HepG2 (cell line): Measurements from ENCODE around the gene ELP5. TPM values are rescaled to one million over a fixed set of nuclear protein-coding genes. Genes with fewer than 3 reads are reported as not detected.

Source experiments
- CBX2 ChIP-seq, 2 experiments: fragments of 200-600 bp in 1 of 2; sonication (generic); formaldehyde crosslinking in 1 of 2; IDR thresholded peaks; 2 replicates each; pipeline versions ENCODE4 v1.7.0 to v1.8.1; 2018 to 2022; ENCODE audit warnings: low read depth in 2 of 2, low read length in 1 of 2, mild to moderate bottlenecking in 1 of 2, missing genetic modification reagents in 1 of 2
- CCAR2 ChIP-seq: fragments of 200-400 bp; formaldehyde crosslinking; optimal IDR thresholded peaks from 2 replicates; pipeline ENCODE3; 2018; ENCODE audit warnings: low read depth, mild to moderate bottlenecking, low read length, moderate library complexity
- CENPX ChIP-seq: sonication (generic); formaldehyde crosslinking; IDR thresholded peaks from 2 replicates; pipeline ENCODE4 v1.9.0; 2021; ENCODE audit warnings: mild to moderate bottlenecking, missing genetic modification reagents, moderate library complexity
- CHD2 ChIP-seq: IDR thresholded peaks from 2 replicates; pipeline ENCODE4 v1.6.1; 2011; ENCODE audit warnings: low read depth, low read length, improper control_type of control experiment
- DDIT3 ChIP-seq: sonication (generic); formaldehyde crosslinking; IDR thresholded peaks from 2 replicates; pipeline ENCODE4 v1.4.0; 2020; ENCODE audit warnings: mild to moderate bottlenecking, missing genetic modification reagents
- DMAP1 ChIP-seq: IDR thresholded peaks from 2 replicates; pipeline ENCODE4 v1.6.1; 2016
- DMTF1 ChIP-seq: sonication (generic); formaldehyde crosslinking; IDR thresholded peaks from 2 replicates; pipeline ENCODE4 v1.4.0; 2020; ENCODE audit warnings: mild to moderate bottlenecking, missing genetic modification reagents
- GABPA ChIP-seq, 2 experiments: IDR thresholded peaks; 2 replicates each; pipeline ENCODE4 v1.6.1; 2011 to 2016; ENCODE audit warnings: low read depth in 2 of 2, low read length in 1 of 2, missing biosample characterization in 1 of 2, missing genetic modification characterization in 1 of 2
- GATAD1 ChIP-seq: IDR thresholded peaks from 2 replicates; pipeline ENCODE4 v1.6.1; 2016; ENCODE audit warnings: missing genetic modification reagents, missing compliant biosample characterization
- HOXA5 ChIP-seq: sonication (generic); formaldehyde crosslinking; IDR thresholded peaks from 2 replicates; pipeline ENCODE4 v1.4.0; 2020; ENCODE audit warnings: missing genetic modification reagents
- MTF1 ChIP-seq: sonication (generic); formaldehyde crosslinking; IDR thresholded peaks from 2 replicates; pipeline ENCODE4 v1.5.0; 2020; ENCODE audit warnings: missing genetic modification reagents
- NFKBIZ ChIP-seq: IDR thresholded peaks from 2 replicates; pipeline ENCODE4 v1.6.1; 2018; ENCODE audit warnings: missing genetic modification reagents, missing compliant biosample characterization
- NFRKB ChIP-seq: fragments of 450-650 bp; IDR thresholded peaks from 2 replicates; pipeline ENCODE4 v1.6.1; 2017
- NR3C1 ChIP-seq: sonication (generic); formaldehyde crosslinking; IDR thresholded peaks from 2 replicates; pipeline ENCODE4 v1.4.0; 2020; ENCODE audit warnings: missing genetic modification reagents
- PAXIP1 ChIP-seq: sonication (generic); formaldehyde crosslinking; conservative IDR thresholded peaks from 2 replicates; pipeline ENCODE4 v1.4.0; 2020; ENCODE audit warnings: mild to moderate bottlenecking, missing genetic modification reagents, moderate library complexity
- TCF12 ChIP-seq, 2 experiments: fragments of 450-650 bp in 1 of 2; sonication (generic) in 1 of 2; formaldehyde crosslinking in 1 of 2; IDR thresholded peaks; 2 replicates each; pipeline versions ENCODE4 v1.6.1 to v1.8.0; 2017 to 2022; ENCODE audit warnings: antibody characterized with exemption in 1 of 2, mild to moderate bottlenecking in 1 of 2, missing genetic modification reagents in 1 of 2, moderate library complexity in 1 of 2
- TGIF2 ChIP-seq: IDR thresholded peaks from 2 replicates; pipeline ENCODE4 v1.6.1; 2016; ENCODE audit warnings: control low read depth, missing compliant biosample characterization
- ZNF225 ChIP-seq: sonication (generic); formaldehyde crosslinking; IDR thresholded peaks from 2 replicates; pipeline ENCODE4 v1.4.0; 2020; ENCODE audit warnings: mild to moderate bottlenecking, missing genetic modification reagents
- ZNF230 ChIP-seq: sonication (generic); formaldehyde crosslinking; IDR thresholded peaks from 2 replicates; pipeline ENCODE4 v1.4.0; 2020; ENCODE audit warnings: mild to moderate bottlenecking, missing genetic modification reagents
- ZNF546 ChIP-seq: sonication (generic); formaldehyde crosslinking; conservative IDR thresholded peaks from 2 replicates; pipeline ENCODE4 v1.8.1; 2023; ENCODE audit warnings: mild to moderate bottlenecking, missing genetic modification reagents
- ZNF572 ChIP-seq: sonication (generic); formaldehyde crosslinking; IDR thresholded peaks from 2 replicates; pipeline ENCODE4 v1.5.1; 2020; ENCODE audit warnings: mild to moderate bottlenecking, missing genetic modification reagents
- ZNF605 ChIP-seq: sonication (generic); formaldehyde crosslinking; IDR thresholded peaks from 2 replicates; pipeline ENCODE4 v1.8.0; 2022; ENCODE audit warnings: mild to moderate bottlenecking, missing genetic modification reagents
- ZNF607 ChIP-seq: sonication (generic); formaldehyde crosslinking; IDR thresholded peaks from 2 replicates; pipeline ENCODE4 v1.5.1; 2020; ENCODE audit warnings: missing genetic modification reagents, mild to moderate bottlenecking, borderline replicate concordance
- ZNF713 ChIP-seq: sonication (generic); formaldehyde crosslinking; IDR thresholded peaks from 2 replicates; pipeline ENCODE4 v1.4.0; 2020; ENCODE audit warnings: mild to moderate bottlenecking, missing genetic modification reagents
- ZSCAN29 ChIP-seq: sonication (generic); formaldehyde crosslinking; conservative IDR thresholded peaks from 2 replicates; pipeline ENCODE4 v1.4.0; 2020; ENCODE audit warnings: mild to moderate bottlenecking, missing genetic modification reagents
- polyA plus RNA-seq, 8 experiments: library from polyadenylated mRNA; depleted of rRNA in 3 of 8; stranded (reverse) in 7 of 8; unstranded in 1 of 8; fragments of >200 nt; fragmentation: Illumina TruSeq in 4 of 8; extraction: Trizol in 4 of 8; gene quantifications; 2 replicates each; pipeline versions ENCODE4 v1.2.1 to v1.2.3, GENCODE V29; 2011 to 2016; ENCODE audit warnings: low read depth in 4 of 8, missing spikeins in 1 of 8, mixed read lengths in 1 of 8; ENCODE audit not compliant: insufficient read depth in 1 of 8
- total RNA-seq, 5 experiments: library from RNA; depleted of rRNA; stranded (reverse); fragments of >200 nt; fragmentation: Illumina TruSeq; extraction: Trizol; gene quantifications; 2 replicates each; pipeline ENCODE4 v1.2.3, GENCODE V29; 2016; ENCODE audit warnings: low read depth in 1 of 5

Gene ELP5
- total and polyA plus RNA-seq, 2 of the 13 experiments (the other 11 are each of a cell fraction or from before 2014, with no cell fraction given), result 67.6 to 69.8 TPM

- TF ChIP-seq DDIT3 (no peak), GATAD1 (CRISPR knock-in tag) (peak; percentile 79; the same call in 1 of the 2 replicates), CCAR2 (no peak), TCF12 (IDR thresholded peaks at IDR 0.05) (no peak), TCF12 (CRISPR knock-in tag; IDR thresholded peaks at IDR 0.05) (no peak; the same call in 1 of the 2 replicates), ZNF713 (CRISPR knock-in tag) (no peak), CHD2 (no peak; the same call in 1 of the 2 replicates), MTF1 (no peak), CENPX (no peak), DMAP1 (CRISPR knock-in tag) (no peak; the same call in 1 of the 2 replicates), ZNF230 (CRISPR knock-in tag) (no peak), HOXA5 (CRISPR knock-in tag) (no peak), ZNF572 (CRISPR knock-in tag) (no peak), ZNF225 (CRISPR knock-in tag) (peak; percentile 86; the same call in 1 of the 2 replicates), DMTF1 (CRISPR knock-in tag) (no peak), ZNF607 (CRISPR knock-in tag) (peak; percentile 61; the same call in 1 of the 2 replicates), CBX2 (IDR thresholded peaks at IDR 0.05; ENCODE audit: low read depth, low read length) (no peak), CBX2 (CRISPR knock-in tag; IDR thresholded peaks at IDR 0.05; ENCODE audit: low read depth) (no peak), ZNF605 (CRISPR knock-in tag) (no peak), NFKBIZ (CRISPR knock-in tag) (peak; percentile 36), PAXIP1 (CRISPR knock-in tag) (peak; percentile 47; the same call in 1 of the 2 replicates), ZNF546 (CRISPR knock-in tag) (0 out of 2 replicates have a peak, but pooled peaks have one; percentile 46), NFRKB (no peak), NR3C1 (CRISPR knock-in tag) (no peak), GABPA (IDR thresholded peaks at IDR 0.05; ENCODE audit: low read depth, low read length) (peak; percentile 25; the same call in 1 of the 2 replicates), GABPA (CRISPR knock-in tag; IDR thresholded peaks at IDR 0.05; ENCODE audit: low read depth) (peak; percentile 79), ZSCAN29 (no peak), TGIF2 (CRISPR knock-in tag) (no peak)
Observed at GRCh38 chr17:7219812-7220592, 32.0 kb upstream of the ELP5 start, which contains the start of the genes ACADVL and DLG4 (continued).
